ENCODE results near the gene CD99L2. TPM values are rescaled to one million over a fixed set of nuclear protein-coding genes. Genes with fewer than 3 reads are reported as not detected.

Gene CD99L2
- total and polyA plus RNA-seq, 2 of the 8 experiments (the other 6 are each of a cell fraction or from before 2014, with no cell fraction given): 8.0 to 8.5 TPM

- Histone ChIP-seq H3K79me1 (ENCODE audit: low read depth, low read length) (no peaks in the 10 kb centered on the region), H4K8ac (ENCODE audit: extremely low read depth, insufficient read depth, low read length) (no peak overlapping the region), H3K27ac (ENCODE audit: low read depth, low read length) (no peak overlapping the region), H2AFZ (ENCODE audit: low read length) (no peak overlapping the region), H3K18ac (ENCODE audit: extremely low read depth, low read length) (no peak overlapping the region), H2BK120ac (replicated peaks; ENCODE audit: low read depth, low read length) (no peak overlapping the region), H4K20me1 (replicated peaks in 1 of 2; ENCODE audit: control insufficient read depth in 1 of 2, insufficient read depth in 2 of 2, low read length in 2 of 2) (no peaks in the 10 kb centered on the region), H3K9me3 (ENCODE audit: insufficient read depth in 2 of 2, low read depth in 1 of 2, low read length in 1 of 2) (no peaks in the 10 kb centered on the region), H3K14ac (ENCODE audit: insufficient read length) (no peak overlapping the region), H3K9ac (replicated peaks in 1 of 4; ENCODE audit: extremely low read depth in 1 of 4, low read depth in 3 of 4, low read length in 3 of 4) (no peak overlapping the region), H4K5ac (ENCODE audit: insufficient read length, low read depth, low read length) (no peak overlapping the region), H3K36me3 (ENCODE audit: control insufficient read depth in 2 of 4, insufficient read depth in 4 of 4, low read length in 3 of 4) (no peaks in the 10 kb centered on the region), H3K23me2 (ENCODE audit: low read depth, low read length) (no peaks in the 10 kb centered on the region), H3K56ac (replicated peaks; ENCODE audit: insufficient read length, low read depth, low read length) (no peak overlapping the region), H2BK5ac (ENCODE audit: low read depth, low read length) (no peak overlapping the region), H2BK12ac (ENCODE audit: low read depth, low read length) (no peak overlapping the region), H3K4me3 (ENCODE audit: extremely low read depth in 1 of 4, insufficient read depth in 2 of 4, low read depth in 3 of 4, low read length in 4 of 4) (no peak overlapping the region), H3K4me1 (replicated peaks in 1 of 4; ENCODE audit: control insufficient read depth in 3 of 4, insufficient read depth in 4 of 4, low read length in 3 of 4) (no peaks in the 10 kb centered on the region), H2BK20ac (ENCODE audit: low read length) (no peak overlapping the region), H2BK15ac (ENCODE audit: low read length) (no peak overlapping the region), H2AK5ac (ENCODE audit: low read depth, low read length) (no peak overlapping the region), H3K4ac (replicated peaks; ENCODE audit: insufficient read length, low read depth, low read length) (no peak overlapping the region), H3K27me3 (replicated peaks in 1 of 4; ENCODE audit: control insufficient read depth in 3 of 4, extremely low read depth in 1 of 4, insufficient read depth in 3 of 4, low read length in 3 of 4) (no peaks in the 10 kb centered on the region), H3K4me2 (ENCODE audit: insufficient read depth in 1 of 2, low read depth in 2 of 2, low read length in 2 of 2) (no peak overlapping the region), H3K79me2 (ENCODE audit: control insufficient read depth in 1 of 2, insufficient read depth in 2 of 2, low read length in 2 of 2) (no peaks in the 10 kb centered on the region), H3K23ac (ENCODE audit: insufficient read length) (no peak overlapping the region), H4K91ac (replicated peaks; ENCODE audit: insufficient read length, low read length) (no peak overlapping the region)
- TF ChIP-seq CREB1 (IDR thresholded peaks at IDR 0.05): no peak
- TF ChIP-seq SIN3A (conservative IDR thresholded peaks at IDR 0.05 in 1 of 2, IDR thresholded peaks at IDR 0.05 in 1 of 2; ENCODE audit: low read depth in 1 of 2, low read length in 2 of 2): no peak
- TF ChIP-seq NANOG (IDR thresholded peaks at IDR 0.05; ENCODE audit: insufficient read depth, low read depth, low read length, poor library complexity, severe bottlenecking): no peak
- TF ChIP-seq POLR2A (IDR thresholded peaks at IDR 0.05; ENCODE audit: control extremely low read depth in 1 of 2, low read depth in 2 of 2, low read length in 2 of 2): no peak
- TF ChIP-seq GABPA (IDR thresholded peaks at IDR 0.05; ENCODE audit: borderline replicate concordance, insufficient read depth, low read length): no peak
- no peak for TF ChIP-seq CEBPB (IDR thresholded peaks at IDR 0.05; ENCODE audit: low read depth, low read length)
- no peak for TF ChIP-seq SP4 (IDR thresholded peaks at IDR 0.05; ENCODE audit: low read length)
- no peak for TF ChIP-seq MAX (IDR thresholded peaks at IDR 0.05)
- no peak for TF ChIP-seq SP2 (IDR thresholded peaks at IDR 0.05; ENCODE audit: low read length)
- TF ChIP-seq SUZ12 (IDR thresholded peaks at IDR 0.05; ENCODE audit: low read length): no peak
- TF ChIP-seq ATF2 (IDR thresholded peaks at IDR 0.05; ENCODE audit: low read length): no peak
- TF ChIP-seq BRCA1 (IDR thresholded peaks at IDR 0.05; ENCODE audit: low read depth, low read length): no peak
- POLR2A ChIA-PET (ENCODE audit: partially characterized antibody): no interaction called here
- CTCF ChIA-PET (ENCODE audit: partially characterized antibody): interaction anchor here (1.0 to 1.1 kb wide), 2 partner anchors 12 to 47 kb away, joined by 3 to 4 read pairs; no protein-coding TSS in a partner anchor
- DNase-seq (ENCODE audit: low read depth in 1 of 2, low spot score in 2 of 2) (no peak), FAIRE-seq (no peak)
- WGBS, 2 experiments (ENCODE audit: extremely low coverage in 1 of 2, insufficient coverage in 1 of 2, insufficient read length in 1 of 2, insufficient replicate concordance in 2 of 2, low coverage in 1 of 2, low lambda C conversion rate in 2 of 2, missing lambda C conversion rate in 1 of 2): 64% methylated on average over 1 of the region's 1 CpG; no CpG with 5 or more reads in 1 of the 2 experiments
Observed at GRCh38 chrX:150834695-150835094, 63.8 kb downstream of the CD99L2 start.
